ENCODE results near the gene PMAIP1. TPM values are rescaled to one million over a fixed set of nuclear protein-coding genes. Genes with fewer than 3 reads are reported as not detected.
"Not testable (repeated sequence)": the region's sequence is repeated elsewhere in the genome, so short reads cannot be mapped to it uniquely, and the experiment has no call there.

Gene PMAIP1
- total RNA-seq, 1 donor = 23.4 TPM

GRCh38 chr18:59881728-59882656 lies 17.8 kb upstream of the PMAIP1 start:
- DNase-seq (ENCODE audit: low read depth in 2 of 3, low spot score in 2 of 3) = peak in 1 of 3 donors; percentile 70

- DNase-seq (ENCODE audit: low read depth in 2 of 3, low spot score in 2 of 3) = no peak
Measured at GRCh38 chr18:59884351-59884750, 15.4 kb upstream of the PMAIP1 start.

- peak in 2 of 3 donors; percentile 75 to 76 for DNase-seq (ENCODE audit: low read depth in 2 of 3, low spot score in 2 of 3)
Measured at GRCh38 chr18:59885579-59886163, 14.1 kb upstream of the PMAIP1 start.

GRCh38 chr18:59886399-59886798 lies 13.4 kb upstream of the PMAIP1 start:
- DNase-seq (ENCODE audit: low read depth in 2 of 3, low spot score in 2 of 3) = not testable (repeated sequence)

- DNase-seq (ENCODE audit: low read depth in 2 of 3, low spot score in 2 of 3) = no peak
Measured at GRCh38 chr18:59892123-59892522, 7.7 kb upstream of the PMAIP1 start.

- no peak for DNase-seq (ENCODE audit: low read depth in 2 of 3, low spot score in 2 of 3)
Measured at GRCh38 chr18:59893971-59894370, 5.8 kb upstream of the PMAIP1 start.

GRCh38 chr18:59897321-59897954 lies 2.4 kb upstream of the PMAIP1 start:
- DNase-seq (ENCODE audit: low read depth in 2 of 3, low spot score in 2 of 3) = no peak

GRCh38 chr18:59898093-59898492 lies 1.7 kb upstream of the PMAIP1 start:
- DNase-seq (ENCODE audit: low read depth in 2 of 3, low spot score in 2 of 3) = no peak

- DNase-seq (ENCODE audit: low read depth in 2 of 3, low spot score in 2 of 3) = no peak
Measured at GRCh38 chr18:59898609-59899297, 1.0 kb upstream of the PMAIP1 start.

- DNase-seq (ENCODE audit: low read depth in 2 of 3, low spot score in 2 of 3) = peak; percentile 39 to 93 (median 87)
Measured at GRCh38 chr18:59900222-59901128, 679 bp downstream of the PMAIP1 start.

- DNase-seq (ENCODE audit: low read depth in 2 of 3, low spot score in 2 of 3) = no peak
Measured at GRCh38 chr18:59902131-59902992, 2.6 kb downstream of the PMAIP1 start.

GRCh38 chr18:59902993-59903610 lies 3.3 kb downstream of the PMAIP1 start:
- DNase-seq (ENCODE audit: low read depth in 2 of 3, low spot score in 2 of 3) = no peak

- DNase-seq (ENCODE audit: low read depth in 2 of 3, low spot score in 2 of 3) = no peak
Measured at GRCh38 chr18:59904011-59904601, 4.3 kb downstream of the PMAIP1 start.

GRCh38 chr18:59905686-59906091 lies 5.9 kb downstream of the PMAIP1 start:
- no peak for DNase-seq (ENCODE audit: low read depth in 2 of 3, low spot score in 2 of 3)

GRCh38 chr18:59906203-59906602 lies 6.4 kb downstream of the PMAIP1 start:
- DNase-seq (ENCODE audit: low read depth in 2 of 3, low spot score in 2 of 3) = no peak

GRCh38 chr18:59907172-59907571 lies 7.4 kb downstream of the PMAIP1 start:
- peak in 1 of 3 donors; percentile 51 for DNase-seq (ENCODE audit: low read depth in 2 of 3, low spot score in 2 of 3)

- DNase-seq (ENCODE audit: low read depth in 2 of 3, low spot score in 2 of 3) = no peak
Measured at GRCh38 chr18:59907660-59908059, 7.9 kb downstream of the PMAIP1 start.

GRCh38 chr18:59908799-59909198 lies 9.0 kb downstream of the PMAIP1 start:
- DNase-seq (ENCODE audit: low read depth in 2 of 3, low spot score in 2 of 3) = no peak

Measured in hematopoietic multipotent progenitor cell (in vitro differentiated cells).